Breast epithelium (tissue), 4 donors: ENCODE results near the gene ATRAID. TPM values are rescaled to one million over a fixed set of nuclear protein-coding genes. Genes with fewer than 3 reads are reported as not detected.

Experiments used
- DNase-seq, 2 donors: peaks; one replicate each; pipeline ENCODE4 v3.0.0-alpha.2; 2019; ENCODE audit warnings: low spot score in 2 of 2
- H3K27ac ChIP-seq, 2 donors: fragments of 200-600 bp; sonication (generic) in 1 of 2; one replicate each; pipeline ENCODE4 v1.5.1; 2016 to 2019; ENCODE audit warnings: mild to moderate bottlenecking in 1 of 2
- H3K27me3 ChIP-seq, 2 donors: fragments of 200-600 bp; sonication (generic) in 1 of 2; one replicate each; pipeline versions ENCODE4 v1.5.1 to v1.6.0; 2017 to 2019; ENCODE audit warnings: control low read depth in 1 of 2, mild to moderate bottlenecking in 1 of 2
- H3K36me3 ChIP-seq: fragments of 200-600 bp; one replicate; pipeline ENCODE4 v1.5.1; 2019
- H3K4me1 ChIP-seq, 2 donors: fragments of 200-600 bp; sonication (generic); one replicate each; pipeline ENCODE4 v1.5.1; 2016 to 2019; ENCODE audit warnings: control low read depth in 1 of 2
- H3K4me3 ChIP-seq, 3 donors: fragments of 200-600 bp; sonication (generic); 1 replicate in 2 of 3; 2 replicates in 1 of 3; pipeline ENCODE4 v1.5.1; 2016 to 2019; ENCODE audit warnings: mild to moderate bottlenecking in 3 of 3, moderate library complexity in 2 of 3
- H3K9me3 ChIP-seq, 2 donors: fragments of 200-600 bp; sonication (generic) in 1 of 2; one replicate each; pipeline ENCODE4 v1.5.1; 2016 to 2019; ENCODE audit warnings: control low read depth in 1 of 2
- POLR2A ChIP-seq: fragments of 450-650 bp; IDR thresholded peaks from one replicate; pipeline ENCODE4 v1.6.1; 2016; ENCODE audit warnings: antibody characterized with exemption, mild to moderate bottlenecking, moderate library complexity
- POLR2AphosphoS5 ChIP-seq, 3 donors: sonication (generic); formaldehyde crosslinking; IDR thresholded peaks; one replicate each; pipeline ENCODE4 v1.6.1; 2017; ENCODE audit warnings: antibody characterized with exemption in 3 of 3
- intact Hi-C: fragments of 100-400 bp; cut with DNase I; formaldehyde crosslinking; loops from one replicate; pipeline ENCODE4 v1.15.1; 2023; ENCODE audit warnings: low total_unique reads
- total RNA-seq, 3 donors: library from RNA; depleted of rRNA; stranded (reverse); fragments of >200 nt; gene quantifications; one replicate each; pipeline ENCODE4 v1.1.0, GENCODE V29; 2016
- TF ChIP-seq, protein P1 (sequence below), 3 donors: fragments of 450-650 bp; IDR thresholded peaks; one replicate each; pipeline ENCODE4 v1.5.1; 2016 to 2017; ENCODE audit warnings: antibody characterized with exemption in 3 of 3, mild to moderate bottlenecking in 3 of 3, moderate library complexity in 3 of 3

The ATRAID gene
- total RNA-seq, 3 donors from 2014 or later: 146 to 243 (median 177) TPM

DNA sequence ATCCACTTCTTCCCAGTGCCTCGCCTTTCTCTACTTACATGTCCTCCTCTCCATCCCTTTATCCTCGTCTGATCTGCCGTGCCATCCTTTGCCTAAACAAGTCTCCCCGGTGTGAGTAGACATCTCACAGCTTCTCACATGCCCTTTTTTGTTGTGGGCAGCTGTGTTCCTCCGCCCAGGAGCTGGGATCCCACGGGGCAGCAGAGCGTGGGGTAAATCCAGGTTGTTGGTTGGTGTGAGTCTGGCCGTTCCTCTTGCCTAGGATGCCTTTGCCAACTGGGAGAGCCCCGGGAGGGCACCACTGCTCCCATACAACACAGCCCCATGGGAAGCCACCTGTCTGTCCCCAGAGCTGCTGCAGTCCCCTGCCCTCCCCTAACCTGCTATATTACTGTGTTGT, 28.6 kb downstream of the ATRAID start:
- Histone ChIP-seq H3K4me1 (no peaks in the 10 kb centered on the region), H3K27ac (no peak overlapping the region)
- TF ChIP-seq POLR2A: no peak
- TF ChIP-seq, protein P1, sequence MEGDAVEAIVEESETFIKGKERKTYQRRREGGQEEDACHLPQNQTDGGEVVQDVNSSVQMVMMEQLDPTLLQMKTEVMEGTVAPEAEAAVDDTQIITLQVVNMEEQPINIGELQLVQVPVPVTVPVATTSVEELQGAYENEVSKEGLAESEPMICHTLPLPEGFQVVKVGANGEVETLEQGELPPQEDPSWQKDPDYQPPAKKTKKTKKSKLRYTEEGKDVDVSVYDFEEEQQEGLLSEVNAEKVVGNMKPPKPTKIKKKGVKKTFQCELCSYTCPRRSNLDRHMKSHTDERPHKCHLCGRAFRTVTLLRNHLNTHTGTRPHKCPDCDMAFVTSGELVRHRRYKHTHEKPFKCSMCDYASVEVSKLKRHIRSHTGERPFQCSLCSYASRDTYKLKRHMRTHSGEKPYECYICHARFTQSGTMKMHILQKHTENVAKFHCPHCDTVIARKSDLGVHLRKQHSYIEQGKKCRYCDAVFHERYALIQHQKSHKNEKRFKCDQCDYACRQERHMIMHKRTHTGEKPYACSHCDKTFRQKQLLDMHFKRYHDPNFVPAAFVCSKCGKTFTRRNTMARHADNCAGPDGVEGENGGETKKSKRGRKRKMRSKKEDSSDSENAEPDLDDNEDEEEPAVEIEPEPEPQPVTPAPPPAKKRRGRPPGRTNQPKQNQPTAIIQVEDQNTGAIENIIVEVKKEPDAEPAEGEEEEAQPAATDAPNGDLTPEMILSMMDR (IDR thresholded peaks at IDR 0.05): no peak
- no peak for TF ChIP-seq POLR2AphosphoS5 (IDR thresholded peaks at IDR 0.05)

DNA sequence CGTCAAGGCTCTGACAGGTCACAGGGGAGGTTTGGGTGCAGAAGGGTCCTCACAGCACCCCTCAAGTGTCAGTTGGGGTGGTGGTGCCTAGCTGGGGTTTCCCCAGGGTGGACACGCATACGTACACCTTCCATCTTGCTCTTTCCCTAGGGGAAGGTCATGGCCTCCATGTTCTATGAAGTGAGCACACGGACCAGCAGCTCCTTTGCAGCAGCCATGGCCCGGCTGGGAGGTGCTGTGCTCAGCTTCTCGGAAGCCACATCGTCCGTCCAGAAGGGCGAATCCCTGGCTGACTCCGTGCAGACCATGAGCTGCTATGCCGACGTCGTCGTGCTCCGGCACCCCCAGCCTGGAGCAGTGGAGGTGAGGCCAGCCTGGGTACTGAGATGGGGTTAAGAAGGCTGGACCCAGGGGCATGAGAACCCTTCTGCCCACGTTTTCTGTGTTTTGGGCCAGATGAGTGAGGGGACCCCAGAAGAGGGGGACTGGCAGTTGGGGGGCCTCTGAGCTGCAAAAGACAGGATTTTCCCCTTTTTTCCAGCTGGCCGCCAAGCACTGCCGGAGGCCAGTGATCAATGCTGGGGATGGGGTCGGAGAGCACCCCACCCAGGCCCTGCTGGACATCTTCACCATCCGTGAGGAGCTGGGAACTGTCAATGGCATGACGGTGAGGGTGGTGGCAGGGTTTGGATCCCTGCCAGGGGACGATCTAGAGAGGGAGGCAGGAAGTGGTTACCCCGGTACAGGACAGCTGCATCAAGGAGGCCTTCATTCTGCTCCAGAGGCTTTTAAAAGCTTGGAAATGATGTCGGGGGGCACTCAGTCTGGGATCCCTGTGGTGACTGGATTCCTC, 30.1 kb downstream of the ATRAID start:
- Histone ChIP-seq H3K4me3 (no peak overlapping the region), H3K4me1 (no peaks in the 10 kb centered on the region), H3K36me3 (peaks cover 20% of the 10 kb centered on the region), H3K9me3 (no peaks in the 10 kb centered on the region), H3K27me3 (no peaks in the 10 kb centered on the region), H3K27ac (no peak overlapping the region)
- DNase-seq: no peak
- TF ChIP-seq, protein P1 (IDR thresholded peaks at IDR 0.05): no peak
- no peak for TF ChIP-seq POLR2A
- intact Hi-C loops: no loop called here

More for the DNA sequence above, 28.6 kb downstream of the ATRAID start:
- no peak overlapping the region for H3K4me3 ChIP-seq
- no peak for DNase-seq
- peaks cover 20% of the 10 kb centered on the region for H3K36me3 ChIP-seq
- H3K9me3 ChIP-seq: no peaks in the 10 kb centered on the region
- no peaks in the 10 kb centered on the region for H3K27me3 ChIP-seq
- intact Hi-C loops: no loop called here

DNA sequence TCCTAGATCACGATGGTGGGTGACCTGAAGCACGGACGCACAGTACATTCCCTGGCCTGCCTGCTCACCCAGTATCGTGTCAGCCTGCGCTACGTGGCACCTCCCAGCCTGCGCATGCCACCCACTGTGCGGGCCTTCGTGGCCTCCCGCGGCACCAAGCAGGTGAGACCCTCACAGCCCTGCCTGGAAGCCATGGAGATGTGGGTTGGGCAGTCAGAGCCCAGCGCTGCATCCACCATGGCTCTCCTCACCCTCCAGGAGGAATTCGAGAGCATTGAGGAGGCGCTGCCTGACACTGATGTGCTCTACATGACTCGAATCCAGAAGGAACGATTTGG, 30.7 kb downstream of the ATRAID start:
- Histone ChIP-seq H3K9me3 (no peaks in the 10 kb centered on the region), H3K36me3 (peaks cover 20% of the 10 kb centered on the region), H3K4me3 (no peak overlapping the region), H3K27ac (no peak overlapping the region), H3K4me1 (no peaks in the 10 kb centered on the region), H3K27me3 (no peaks in the 10 kb centered on the region)
- intact Hi-C loops: no loop called here
- DNase-seq: no peak
- TF ChIP-seq, protein P1 (IDR thresholded peaks at IDR 0.05): no peak
- TF ChIP-seq POLR2AphosphoS5 (IDR thresholded peaks at IDR 0.05) (no peak), POLR2A (no peak)

DNA sequence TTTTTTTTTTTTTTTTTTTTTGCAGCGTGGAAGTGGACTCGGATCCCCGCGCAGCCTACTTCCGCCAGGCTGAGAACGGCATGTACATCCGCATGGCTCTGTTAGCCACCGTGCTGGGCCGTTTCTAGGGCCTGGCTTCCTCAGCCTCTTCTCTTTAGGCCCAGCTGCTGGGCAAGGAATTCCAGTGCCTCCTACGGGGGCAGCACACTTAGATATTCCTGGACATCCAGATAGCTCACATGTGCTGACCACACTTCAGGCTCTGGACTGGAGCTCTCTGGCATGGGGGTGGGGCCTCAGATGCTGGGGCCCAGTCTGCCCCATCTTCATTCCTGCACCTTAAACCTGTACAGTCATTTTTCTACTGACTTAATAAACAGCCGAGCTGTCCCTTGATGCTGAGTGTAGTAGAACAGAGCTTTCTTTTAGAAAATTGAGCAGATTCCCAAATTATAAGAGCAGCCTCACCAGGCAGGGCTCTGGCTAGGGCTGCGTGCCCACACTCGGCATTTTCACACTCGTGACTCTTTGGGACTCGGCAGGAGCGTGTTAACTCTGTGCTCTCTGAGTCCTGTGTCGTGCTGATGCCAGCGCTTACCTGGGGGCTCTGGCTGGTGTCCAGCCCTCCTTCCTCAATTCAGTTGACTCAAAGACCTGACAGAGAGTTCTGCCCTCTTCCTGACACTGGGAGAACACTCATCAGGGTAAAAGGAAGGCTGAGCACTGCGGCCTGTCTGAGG, 31.7 kb downstream of the ATRAID start:
- H3K36me3 ChIP-seq: peaks cover 16% of the 10 kb centered on the region
- no peak overlapping the region for H3K4me3 ChIP-seq
- TF ChIP-seq POLR2AphosphoS5 (IDR thresholded peaks at IDR 0.05) (no peak), POLR2A (no peak)
- TF ChIP-seq, protein P1 (IDR thresholded peaks at IDR 0.05): no peak
- H3K27me3 ChIP-seq: no peaks in the 10 kb centered on the region
- DNase-seq: no peak
- H3K27ac ChIP-seq: no peak overlapping the region
- no peaks in the 10 kb centered on the region for H3K4me1 ChIP-seq
- intact Hi-C loops: no loop called here
- H3K9me3 ChIP-seq: no peaks in the 10 kb centered on the region

DNA sequence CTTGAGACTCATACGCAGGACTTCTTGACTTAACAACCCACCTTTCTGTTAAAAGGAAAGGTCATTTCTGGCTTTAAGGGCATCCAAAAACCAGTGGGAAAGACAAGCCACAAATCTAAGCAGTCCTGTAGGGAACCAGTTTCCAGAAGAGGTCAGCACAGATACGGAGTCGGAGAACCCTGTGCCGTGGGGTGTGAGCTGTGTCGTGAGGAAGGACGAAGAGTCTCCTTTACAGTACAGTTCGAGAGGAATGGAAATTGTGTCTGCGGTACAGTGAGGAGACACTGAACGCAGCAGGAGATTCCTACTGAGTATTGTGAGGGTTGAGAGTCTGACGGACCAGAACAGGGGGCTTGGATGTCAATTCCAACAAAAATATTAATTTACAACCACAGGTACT, 33.3 kb downstream of the ATRAID start:
- TF ChIP-seq POLR2AphosphoS5 (IDR thresholded peaks at IDR 0.05) (no peak), POLR2A (no peak)
- TF ChIP-seq, protein P1 (IDR thresholded peaks at IDR 0.05): no peak
- H3K9me3 ChIP-seq: no peaks in the 10 kb centered on the region
- intact Hi-C loops: no loop called here
- H3K27ac ChIP-seq: no peak overlapping the region
- no peak for DNase-seq
- no peaks in the 10 kb centered on the region for H3K4me1 ChIP-seq
- H3K36me3 ChIP-seq: peaks cover 7% of the 10 kb centered on the region
- H3K4me3 ChIP-seq: no peak overlapping the region
- H3K27me3 ChIP-seq: peaks cover 0 to under 1% of the 10 kb centered on the region in 2 donors
